Loucy (cell line): Measurements from ENCODE around the gene SCAPER.

ENCODE experiments used
- H2AFZ ChIP-seq: fragments of 200-600 bp; sonication (generic); 2 replicates; pipeline ENCODE4 v1.6.0; 2016; ENCODE audit warnings: antibody characterized with exemption, mild to moderate bottlenecking, low read length, moderate library complexity
- H3F3A ChIP-seq: fragments of 200-600 bp; 2 replicates; pipeline ENCODE4 v1.6.0; 2016; ENCODE audit warnings: antibody characterized with exemption, low read depth, mild to moderate bottlenecking
- H3K27me3 ChIP-seq: fragments of 200-600 bp; sonication (generic); 2 replicates; pipeline ENCODE4 v1.6.1; 2014; ENCODE audit warnings: low read length, mild to moderate bottlenecking; ENCODE audit not compliant: insufficient read depth, poor library complexity, severe bottlenecking
- H3K36me3 ChIP-seq: fragments of 200-600 bp; sonication (generic); 2 replicates; pipeline ENCODE4 v1.6.1; 2016; ENCODE audit warnings: low read length; ENCODE audit not compliant: insufficient read depth
- H3K4me1 ChIP-seq: fragments of 200-600 bp; sonication (generic); 2 replicates; pipeline ENCODE4 v1.5.1; 2014; ENCODE audit warnings: low read length, mild to moderate bottlenecking; ENCODE audit not compliant: insufficient read depth, poor library complexity, severe bottlenecking
- H3K4me2 ChIP-seq: fragments of 200-600 bp; sonication (generic); 2 replicates; pipeline ENCODE4 v1.6.0; 2014; ENCODE audit warnings: antibody characterized with exemption, low read length, low read depth, mild to moderate bottlenecking; ENCODE audit not compliant: poor library complexity, severe bottlenecking
- H3K4me3 ChIP-seq: fragments of 200-600 bp; sonication (generic); 2 replicates; pipeline ENCODE4 v1.5.1; 2014; ENCODE audit warnings: low read length, mild to moderate bottlenecking, mixed read lengths; ENCODE audit not compliant: poor library complexity, severe bottlenecking
- H3K79me2 ChIP-seq: fragments of 200-600 bp; sonication (generic); 2 replicates; pipeline ENCODE4 v1.6.1; 2014; ENCODE audit warnings: low read length; ENCODE audit not compliant: insufficient read depth
- H3K9ac ChIP-seq: fragments of 200-600 bp; sonication (generic); 2 replicates; pipeline ENCODE4 v1.6.0; 2014; ENCODE audit warnings: mild to moderate bottlenecking, low read depth, low read length, moderate library complexity; ENCODE audit not compliant: poor library complexity, severe bottlenecking
- H3K9me2 ChIP-seq: fragments of 200-600 bp; sonication (generic); replicated peaks from 2 replicates; pipeline ENCODE4 v1.6.1; 2016; ENCODE audit warnings: low read depth, low read length, mixed read lengths
- H3K9me3 ChIP-seq: fragments of 200-600 bp; sonication (generic); 2 replicates; pipeline ENCODE4 v1.6.1; 2014; ENCODE audit warnings: mild to moderate bottlenecking, antibody characterized with exemption, low read length, low read depth; ENCODE audit not compliant: insufficient read depth
- H4K20me1 ChIP-seq: fragments of 200-600 bp; sonication (generic); 2 replicates; pipeline ENCODE4 v1.6.0; 2014; ENCODE audit warnings: antibody characterized with exemption, low read length, mild to moderate bottlenecking; ENCODE audit not compliant: insufficient read depth, poor library complexity, severe bottlenecking
- EZH2phosphoT487 ChIP-seq: fragments of 200-600 bp; IDR thresholded peaks from 2 replicates; pipeline ENCODE4 v1.6.1; 2018; ENCODE audit warnings: antibody characterized with exemption, mild to moderate bottlenecking, moderate library complexity, borderline replicate concordance
- TF ChIP-seq, protein P1 (sequence below): fragments of 200-600 bp; sonication (generic); conservative IDR thresholded peaks from 2 replicates; pipeline ENCODE4 v1.5.1; 2014; ENCODE audit warnings: mild to moderate bottlenecking, antibody characterized with exemption, low read length

Gene SCAPER

DNA sequence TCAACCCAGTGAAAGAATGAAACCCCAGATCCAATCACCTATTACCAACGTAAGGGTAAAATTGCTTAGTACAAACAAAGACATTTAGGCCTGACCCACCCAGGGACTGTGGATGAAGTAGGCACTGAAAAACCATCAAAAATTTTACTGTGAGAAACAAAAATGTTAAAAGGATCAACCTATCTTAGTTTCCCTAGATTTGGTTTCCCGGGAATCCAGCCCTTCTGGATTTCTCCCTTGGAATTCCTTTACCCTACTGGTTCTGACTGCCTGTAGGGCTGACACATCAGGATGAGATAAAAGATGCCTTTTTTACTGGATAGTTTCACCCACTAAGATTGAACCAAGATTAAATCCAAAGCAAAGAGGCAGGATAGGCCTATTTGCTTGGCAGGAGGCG lies 102.7 kb downstream of the SCAPER start:
- no peak overlapping the region for H3K9ac ChIP-seq
- H3K9me3 ChIP-seq: no peaks in the 10 kb centered on the region
- TF ChIP-seq, protein P1, sequence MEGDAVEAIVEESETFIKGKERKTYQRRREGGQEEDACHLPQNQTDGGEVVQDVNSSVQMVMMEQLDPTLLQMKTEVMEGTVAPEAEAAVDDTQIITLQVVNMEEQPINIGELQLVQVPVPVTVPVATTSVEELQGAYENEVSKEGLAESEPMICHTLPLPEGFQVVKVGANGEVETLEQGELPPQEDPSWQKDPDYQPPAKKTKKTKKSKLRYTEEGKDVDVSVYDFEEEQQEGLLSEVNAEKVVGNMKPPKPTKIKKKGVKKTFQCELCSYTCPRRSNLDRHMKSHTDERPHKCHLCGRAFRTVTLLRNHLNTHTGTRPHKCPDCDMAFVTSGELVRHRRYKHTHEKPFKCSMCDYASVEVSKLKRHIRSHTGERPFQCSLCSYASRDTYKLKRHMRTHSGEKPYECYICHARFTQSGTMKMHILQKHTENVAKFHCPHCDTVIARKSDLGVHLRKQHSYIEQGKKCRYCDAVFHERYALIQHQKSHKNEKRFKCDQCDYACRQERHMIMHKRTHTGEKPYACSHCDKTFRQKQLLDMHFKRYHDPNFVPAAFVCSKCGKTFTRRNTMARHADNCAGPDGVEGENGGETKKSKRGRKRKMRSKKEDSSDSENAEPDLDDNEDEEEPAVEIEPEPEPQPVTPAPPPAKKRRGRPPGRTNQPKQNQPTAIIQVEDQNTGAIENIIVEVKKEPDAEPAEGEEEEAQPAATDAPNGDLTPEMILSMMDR: no peak
- TF ChIP-seq EZH2phosphoT487: no peak
- H2AFZ ChIP-seq: no peak overlapping the region
- no peak overlapping the region for H3K4me2 ChIP-seq
- H4K20me1 ChIP-seq: no peaks in the 10 kb centered on the region
- H3K4me1 ChIP-seq: no peaks in the 10 kb centered on the region
- peaks cover 23% of the 10 kb centered on the region; the same call in 1 of the 2 replicates for H3K36me3 ChIP-seq
- no peak overlapping the region for H3K4me3 ChIP-seq
- no peaks in the 10 kb centered on the region for H3K27me3 ChIP-seq
- no peaks in the 10 kb centered on the region for H3K79me2 ChIP-seq
- H3F3A ChIP-seq: no peaks in the 10 kb centered on the region
- H3K9me2 ChIP-seq: no peaks in the 10 kb centered on the region

DNA sequence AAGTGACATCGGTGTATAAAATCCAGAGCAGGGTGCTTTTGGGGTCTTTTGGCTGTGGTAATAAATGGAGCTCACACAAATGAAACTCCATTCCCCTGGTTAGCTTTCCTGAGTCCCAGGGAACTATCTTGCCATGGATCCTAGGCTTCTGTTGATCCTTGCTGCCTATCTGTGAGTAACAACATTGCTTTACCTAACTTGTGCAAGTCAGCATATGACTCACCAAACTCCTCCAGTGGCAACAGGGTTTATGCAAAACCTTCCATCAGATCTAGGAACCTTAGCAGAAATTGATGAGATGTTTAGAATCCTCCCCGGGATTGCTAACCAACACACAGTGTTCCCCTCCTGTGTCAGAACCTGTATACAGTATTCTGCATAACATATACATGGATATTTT lies 105.4 kb downstream of the SCAPER start:
- H3K4me1 ChIP-seq: no peaks in the 10 kb centered on the region
- no peaks in the 10 kb centered on the region for H4K20me1 ChIP-seq
- H3K9ac ChIP-seq: no peak overlapping the region
- no peaks in the 10 kb centered on the region for H3K9me2 ChIP-seq
- H3K27me3 ChIP-seq: no peaks in the 10 kb centered on the region
- H2AFZ ChIP-seq: no peak overlapping the region
- H3K4me2 ChIP-seq: no peak overlapping the region
- H3F3A ChIP-seq: no peaks in the 10 kb centered on the region
- H3K79me2 ChIP-seq: no peaks in the 10 kb centered on the region
- no peaks in the 10 kb centered on the region for H3K9me3 ChIP-seq
- H3K4me3 ChIP-seq: no peak overlapping the region
- TF ChIP-seq, protein P1: no peak
- no peak for TF ChIP-seq EZH2phosphoT487
- H3K36me3 ChIP-seq: peaks cover 23% of the 10 kb centered on the region; the same call in 1 of the 2 replicates

DNA sequence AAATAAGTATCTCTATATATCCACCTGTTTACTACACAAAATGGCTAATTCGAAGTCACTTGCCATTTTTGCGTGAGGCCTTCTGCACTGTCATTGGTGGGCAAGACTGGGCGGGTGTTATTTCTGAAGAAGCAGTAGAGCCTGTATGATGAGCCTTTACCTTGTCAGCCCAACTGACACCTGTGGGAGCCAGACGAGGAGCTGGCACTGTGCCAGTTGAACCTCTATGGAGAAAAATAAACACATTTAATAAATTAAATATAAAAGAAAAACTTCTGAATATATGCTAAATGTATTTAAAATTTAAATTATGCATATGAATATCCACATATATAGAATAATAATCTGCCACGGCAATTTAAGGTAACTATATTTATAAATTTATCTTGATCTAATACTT lies 109.9 kb downstream of the SCAPER start:
- Histone ChIP-seq H3K27me3 (no peaks in the 10 kb centered on the region), H3K36me3 (peaks cover 33% of the 10 kb centered on the region; the same call in 1 of the 2 replicates), H4K20me1 (no peaks in the 10 kb centered on the region), H3K4me1 (no peaks in the 10 kb centered on the region), H3K9ac (no peak overlapping the region), H3K4me2 (no peak overlapping the region), H2AFZ (no peak overlapping the region), H3K9me2 (no peaks in the 10 kb centered on the region), H3K9me3 (no peaks in the 10 kb centered on the region), H3K4me3 (no peak overlapping the region), H3K79me2 (no peaks in the 10 kb centered on the region), H3F3A (no peaks in the 10 kb centered on the region)
- TF ChIP-seq, protein P1: no peak
- TF ChIP-seq EZH2phosphoT487: no peak
